Peyer's patch (tissue), 4 donors: ENCODE results near the gene USP36.

Experiments used
- CTCF ChIP-seq, 6 experiments: fragments of 450-650 bp in 4 of 6; fragments of 200-600 bp in 2 of 6; sonication (generic) in 1 of 6; IDR thresholded peaks; one replicate each; pipeline ENCODE4 v1.5.1; 2017 to 2019; ENCODE audit warnings: antibody characterized with exemption in 6 of 6, mild to moderate bottlenecking in 3 of 6, moderate library complexity in 1 of 6
- POLR2A ChIP-seq, 2 donors: fragments of 450-650 bp; IDR thresholded peaks; one replicate each; pipeline ENCODE4 v1.5.1; 2017; ENCODE audit warnings: antibody characterized with exemption in 2 of 2, mild to moderate bottlenecking in 2 of 2, moderate library complexity in 2 of 2

- TF ChIP-seq POLR2A (IDR thresholded peaks at IDR 0.05) (no peak), CTCF (IDR thresholded peaks at IDR 0.05) (no peak)
These were observed 94.2 kb downstream of the USP36 start for GRCh38 chr17:78746263-78746948.
